HepG2 (cell line): ENCODE data around the gene CTIF.

ENCODE experiments used
- ATF7-NPFF ChIP-seq: sonication (generic); formaldehyde crosslinking; IDR thresholded peaks from 2 replicates; pipeline ENCODE4 v1.8.1; 2023; ENCODE audit warnings: mild to moderate bottlenecking, low read depth, missing genetic modification reagents, moderate library complexity
- CREB1 ChIP-seq, 2 experiments: fragments of 450-650 bp in 1 of 2; IDR thresholded peaks; 2 replicates each; pipeline ENCODE4 v1.6.1; 2016 to 2017; ENCODE audit warnings: control low read depth in 1 of 2, mild to moderate bottlenecking in 1 of 2, missing compliant biosample characterization in 1 of 2, missing genetic modification characterization in 1 of 2
- GABPA ChIP-seq, 2 experiments: IDR thresholded peaks; 2 replicates each; pipeline ENCODE4 v1.6.1; 2011 to 2016; ENCODE audit warnings: low read depth in 2 of 2, low read length in 1 of 2, missing biosample characterization in 1 of 2, missing genetic modification characterization in 1 of 2
- JARID2 ChIP-seq: sonication (generic); formaldehyde crosslinking; IDR thresholded peaks from 2 replicates; pipeline ENCODE4 v1.8.1; 2023; ENCODE audit warnings: missing genetic modification reagents, inconsistent platforms; ENCODE audit not compliant: insufficient replicate concordance
- KMT2A ChIP-seq: sonication (generic); formaldehyde crosslinking; IDR thresholded peaks from 2 replicates; pipeline ENCODE4 v1.4.0; 2020; ENCODE audit warnings: missing genetic modification reagents
- POLR2A ChIP-seq, 2 experiments: IDR thresholded peaks; 2 replicates each; pipeline ENCODE4 v1.6.1; 2011; ENCODE audit warnings: low read depth in 2 of 2, low read length in 2 of 2, mild to moderate bottlenecking in 1 of 2, moderate library complexity in 1 of 2; ENCODE audit not compliant: insufficient read depth in 1 of 2
- POLR2AphosphoS5 ChIP-seq: IDR thresholded peaks from 2 replicates; pipeline ENCODE4 v1.6.1; 2012; ENCODE audit warnings: low read depth, low read length
- RFX3 ChIP-seq: IDR thresholded peaks from 2 replicates; pipeline ENCODE4 v1.6.1; 2016; ENCODE audit warnings: missing biosample characterization, missing genetic modification reagents
- SIN3B ChIP-seq: fragments of 150-350 bp; IDR thresholded peaks from 2 replicates; pipeline ENCODE4 v1.6.1; 2014; ENCODE audit warnings: low read length
- ZNF747 ChIP-seq: sonication (generic); formaldehyde crosslinking; IDR thresholded peaks from 2 replicates; pipeline ENCODE4 v1.8.1; 2023; ENCODE audit warnings: missing genetic modification reagents, mild to moderate bottlenecking, borderline replicate concordance
- TF ChIP-seq, protein P1 (sequence below): sonication (generic); formaldehyde crosslinking; IDR thresholded peaks from 2 replicates; pipeline ENCODE4 v1.5.0; 2020; ENCODE audit warnings: mild to moderate bottlenecking, missing genetic modification reagents, moderate library complexity
- TF ChIP-seq, protein P2 (sequence below): sonication (generic); formaldehyde crosslinking; IDR thresholded peaks from 2 replicates; pipeline ENCODE4 v1.8.1; 2023; ENCODE audit warnings: mild to moderate bottlenecking, missing genetic modification reagents, borderline replicate concordance

DNA sequence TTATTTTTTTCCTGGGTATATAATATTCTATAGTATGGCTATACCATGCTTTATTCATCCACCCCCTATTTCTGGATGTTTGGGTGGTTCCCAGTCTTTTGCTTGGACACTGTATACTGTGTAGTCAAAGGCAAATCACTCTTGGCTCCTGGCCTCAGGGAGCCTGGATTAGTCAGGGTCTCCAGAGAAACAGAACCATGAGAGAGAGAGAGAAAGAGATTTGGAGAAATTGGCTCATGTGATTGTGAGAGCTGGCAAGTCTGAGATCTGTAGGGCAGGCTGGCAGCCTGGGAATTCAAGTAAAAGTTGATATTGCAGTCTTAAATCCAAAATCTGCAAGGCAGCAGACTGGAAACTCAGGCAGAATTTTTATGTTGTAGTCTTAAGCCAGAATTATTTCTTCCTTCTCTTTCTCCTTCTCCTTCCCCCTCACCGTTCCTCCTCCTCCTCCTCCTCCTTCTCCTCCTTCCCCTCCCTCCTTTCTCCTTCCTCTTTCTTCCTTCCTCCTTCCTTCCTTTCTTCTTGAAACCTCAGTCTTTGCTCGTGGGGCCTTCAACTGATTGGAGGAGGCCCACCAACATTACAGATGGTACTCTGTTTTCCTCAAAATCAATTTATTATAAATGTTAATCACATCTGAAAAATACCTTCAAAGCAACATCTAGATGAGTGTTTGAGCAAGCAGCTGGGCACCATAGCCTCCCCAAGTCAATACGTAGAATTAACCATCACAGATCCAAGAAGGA lies 33.0 kb downstream of the CTIF start:
- TF ChIP-seq, protein P1, sequence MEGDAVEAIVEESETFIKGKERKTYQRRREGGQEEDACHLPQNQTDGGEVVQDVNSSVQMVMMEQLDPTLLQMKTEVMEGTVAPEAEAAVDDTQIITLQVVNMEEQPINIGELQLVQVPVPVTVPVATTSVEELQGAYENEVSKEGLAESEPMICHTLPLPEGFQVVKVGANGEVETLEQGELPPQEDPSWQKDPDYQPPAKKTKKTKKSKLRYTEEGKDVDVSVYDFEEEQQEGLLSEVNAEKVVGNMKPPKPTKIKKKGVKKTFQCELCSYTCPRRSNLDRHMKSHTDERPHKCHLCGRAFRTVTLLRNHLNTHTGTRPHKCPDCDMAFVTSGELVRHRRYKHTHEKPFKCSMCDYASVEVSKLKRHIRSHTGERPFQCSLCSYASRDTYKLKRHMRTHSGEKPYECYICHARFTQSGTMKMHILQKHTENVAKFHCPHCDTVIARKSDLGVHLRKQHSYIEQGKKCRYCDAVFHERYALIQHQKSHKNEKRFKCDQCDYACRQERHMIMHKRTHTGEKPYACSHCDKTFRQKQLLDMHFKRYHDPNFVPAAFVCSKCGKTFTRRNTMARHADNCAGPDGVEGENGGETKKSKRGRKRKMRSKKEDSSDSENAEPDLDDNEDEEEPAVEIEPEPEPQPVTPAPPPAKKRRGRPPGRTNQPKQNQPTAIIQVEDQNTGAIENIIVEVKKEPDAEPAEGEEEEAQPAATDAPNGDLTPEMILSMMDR (CRISPR knock-in tag): no peak
- TF ChIP-seq JARID2 (CRISPR knock-in tag): no peak
- TF ChIP-seq RFX3 (CRISPR knock-in tag): no peak
- TF ChIP-seq GABPA (IDR thresholded peaks at IDR 0.05; ENCODE audit: low read depth, low read length): no peak
- TF ChIP-seq GABPA (CRISPR knock-in tag; IDR thresholded peaks at IDR 0.05; ENCODE audit: low read depth): no peak
- no peak for TF ChIP-seq KMT2A (CRISPR knock-in tag)
- no peak for TF ChIP-seq SIN3B
- TF ChIP-seq POLR2AphosphoS5: no peak
- TF ChIP-seq ATF7-NPFF (CRISPR knock-in tag): no peak
- TF ChIP-seq, protein P2, sequence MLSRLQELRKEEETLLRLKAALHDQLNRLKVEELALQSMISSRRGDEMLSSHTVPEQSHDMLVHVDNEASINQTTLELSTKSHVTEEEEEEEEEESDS (CRISPR knock-in tag): no peak
- no peak for TF ChIP-seq ZNF747 (CRISPR knock-in tag)
- TF ChIP-seq CREB1 (IDR thresholded peaks at IDR 0.05): no peak
- no peak for TF ChIP-seq CREB1 (CRISPR knock-in tag; IDR thresholded peaks at IDR 0.05)
- no peak for TF ChIP-seq POLR2A (IDR thresholded peaks at IDR 0.05; ENCODE audit: insufficient read depth in 1 of 2, low read depth in 2 of 2, low read length in 2 of 2)
